Middle frontal gyrus (tissue), 1 donor: ENCODE results near the gene RAB33B.
A peak's percentile ranks its signal among the peaks of the same experiment; 100 is the strongest.
"Not testable (repeated sequence)": the region's sequence is repeated elsewhere in the genome, so short reads cannot be mapped to it uniquely, and the experiment has no call there.

ENCODE experiments used
- DNase-seq: peaks from one replicate; pipeline ENCODE4 v3.0.0-alpha.2; 2015; ENCODE audit warnings: low spot score; ENCODE audit errors: extremely low spot score

The RAB33B gene

GRCh38 chr4:139461022-139461628 lies 7.2 kb downstream of the RAB33B start:
- DNase-seq = no peak

- DNase-seq = not testable (repeated sequence)
Measured at GRCh38 chr4:139464512-139464911, 10.6 kb downstream of the RAB33B start.

GRCh38 chr4:139465922-139466321 lies 12.0 kb downstream of the RAB33B start:
- DNase-seq = no peak

- DNase-seq = not testable (repeated sequence)
Measured at GRCh38 chr4:139468756-139469155, 14.8 kb downstream of the RAB33B start.

- DNase-seq = no peak
Measured at GRCh38 chr4:139469216-139469615, 15.3 kb downstream of the RAB33B start.

- DNase-seq = no peak
Measured at GRCh38 chr4:139469869-139470268, 15.9 kb downstream of the RAB33B start.

- no peak for DNase-seq
Measured at GRCh38 chr4:139470295-139470694, 16.4 kb downstream of the RAB33B start.

GRCh38 chr4:139470997-139471665 lies 17.2 kb downstream of the RAB33B start:
- DNase-seq = no peak

GRCh38 chr4:139472852-139473251 lies 18.9 kb downstream of the RAB33B start:
- no peak for DNase-seq

- DNase-seq = no peak
Measured at GRCh38 chr4:139476363-139476762, 22.4 kb downstream of the RAB33B start.

- DNase-seq = no peak
Measured at GRCh38 chr4:139481465-139481864, 27.5 kb downstream of the RAB33B start.

GRCh38 chr4:139483000-139483399 lies 29.1 kb downstream of the RAB33B start:
- DNase-seq = peak; percentile 39

GRCh38 chr4:139484783-139485311 lies 30.9 kb downstream of the RAB33B start:
- no peak for DNase-seq

- DNase-seq = no peak
Measured at GRCh38 chr4:139488442-139488841, 34.5 kb downstream of the RAB33B start.

GRCh38 chr4:139489638-139490037 lies 35.7 kb downstream of the RAB33B start:
- no peak for DNase-seq

GRCh38 chr4:139492429-139492828 lies 38.5 kb downstream of the RAB33B start:
- DNase-seq = no peak

- DNase-seq = no peak
Measured at GRCh38 chr4:139493176-139493575, 39.3 kb downstream of the RAB33B start.

- DNase-seq = no peak
Measured at GRCh38 chr4:139499186-139499585, 45.3 kb downstream of the RAB33B start.

GRCh38 chr4:139501117-139501516 lies 47.2 kb downstream of the RAB33B start:
- no peak for DNase-seq

- no peak for DNase-seq
Measured at GRCh38 chr4:139501527-139501926, 47.6 kb downstream of the RAB33B start.

- DNase-seq = no peak
Measured at GRCh38 chr4:139501927-139502899, 48.3 kb downstream of the RAB33B start.
